SK-N-SH (cell line): Measurements from ENCODE around the gene ING1. TPM values are rescaled to one million over a fixed set of nuclear protein-coding genes. Genes with fewer than 3 reads are reported as not detected.

Experiments used
- CTCF ChIA-PET: fragments of 300-600, 350-600 bp; formaldehyde crosslinking; extraction: SDS; loops from one replicate; lab custom pipeline; 2021; lab: Yijun Ruan, JAX
- POLR2A ChIA-PET: fragments of 350-600 bp; sonication (Branson Sonifier 250); formaldehyde crosslinking; extraction: SDS; loops from one replicate; lab custom pipeline; 2020; ENCODE audit warnings: antibody characterized with exemption, inconsistent platforms; lab: Yijun Ruan, JAX
- DNase-seq: peaks from one replicate; pipeline ENCODE4 v3.0.0; 2012
- H2AFZ ChIP-seq: fragments of 200-600 bp; sonication (generic); 2 replicates; pipeline ENCODE4 v1.8.1; 2016; ENCODE audit warnings: antibody characterized with exemption, mild to moderate bottlenecking, low read depth
- H3F3A ChIP-seq: fragments of 200-600 bp; sonication (generic); replicated peaks from 2 replicates; pipeline ENCODE3; 2016; ENCODE audit warnings: antibody characterized with exemption, mild to moderate bottlenecking; ENCODE audit not compliant: insufficient read depth
- H3K27ac ChIP-seq, 2 experiments: fragments of 200-500 bp in 1 of 2; fragments of 200-600 bp in 1 of 2; sonication (Bioruptor generic) in 1 of 2; sonication (generic), shearing (Covaris generic) in 1 of 2; 2 replicates each; pipeline versions ENCODE4 v1.5.1 to v1.6.1; 2014 to 2016; ENCODE audit warnings: low read depth in 2 of 2, inconsistent platforms in 1 of 2, low read length in 1 of 2, mild to moderate bottlenecking in 1 of 2, mixed read lengths in 1 of 2
- H3K27me3 ChIP-seq: fragments of 200-600 bp; sonication (generic), shearing (Covaris generic); 2 replicates; pipeline ENCODE4 v1.6.1; 2016; ENCODE audit warnings: mixed run types; ENCODE audit not compliant: insufficient read depth
- H3K36me3 ChIP-seq, 2 experiments: fragments of 200-500 bp in 1 of 2; fragments of 200-600 bp in 1 of 2; sonication (Bioruptor generic) in 1 of 2; sonication (generic) in 1 of 2; replicated peaks in 1 of 2; 2 replicates each; pipeline versions ENCODE3 to v1.5.1; 2014 to 2016; ENCODE audit warnings: low read length in 1 of 2, mild to moderate bottlenecking in 1 of 2; ENCODE audit not compliant: insufficient read depth in 2 of 2, control insufficient read depth in 1 of 2
- H3K4me1 ChIP-seq, 2 experiments: fragments of 200-500 bp in 1 of 2; fragments of 200-600 bp in 1 of 2; sonication (Bioruptor generic) in 1 of 2; sonication (generic), shearing (Covaris generic) in 1 of 2; 2 replicates each; pipeline versions ENCODE4 v1.5.1 to v1.6.1; 2014 to 2016; ENCODE audit warnings: low read depth in 1 of 2, low read length in 1 of 2, mixed run types in 1 of 2; ENCODE audit not compliant: insufficient read depth in 2 of 2, control insufficient read depth in 1 of 2
- H3K4me2 ChIP-seq: fragments of 200-600 bp; sonication (generic), shearing (Covaris generic); 2 replicates; pipeline ENCODE4 v1.6.1; 2017; ENCODE audit warnings: mixed run types
- H3K4me3 ChIP-seq, 2 experiments: fragments of 200-500 bp in 1 of 2; fragments of 200-600 bp in 1 of 2; sonication (Bioruptor generic) in 1 of 2; sonication (generic), shearing (Covaris generic) in 1 of 2; 2 replicates each; pipeline versions ENCODE4 v1.5.1 to v1.8.1; 2014 to 2016; ENCODE audit warnings: low read depth in 2 of 2, inconsistent platforms in 1 of 2, low read length in 1 of 2, mild to moderate bottlenecking in 1 of 2, mixed read lengths in 1 of 2, moderate library complexity in 1 of 2
- H3K79me2 ChIP-seq: fragments of 200-600 bp; sonication (generic); 2 replicates; pipeline ENCODE4 v1.8.1; 2017; ENCODE audit warnings: mild to moderate bottlenecking; ENCODE audit not compliant: insufficient read depth
- H3K9ac ChIP-seq: fragments of 200-600 bp; sonication (generic); 2 replicates; pipeline ENCODE4 v1.6.1; 2017; ENCODE audit warnings: mixed run types
- H3K9me2 ChIP-seq: fragments of 200-600 bp; sonication (generic); 2 replicates; pipeline ENCODE4 v1.6.1; 2017; ENCODE audit warnings: mixed run types
- H3K9me3 ChIP-seq: fragments of 200-600 bp; sonication (generic); 2 replicates; pipeline ENCODE4 v1.6.1; 2017; ENCODE audit warnings: mixed run types, mild to moderate bottlenecking, moderate library complexity
- H4K20me1 ChIP-seq: fragments of 200-600 bp; sonication (generic); 2 replicates; pipeline ENCODE4 v1.6.1; 2017; ENCODE audit warnings: mild to moderate bottlenecking, mixed run types; ENCODE audit not compliant: insufficient read depth
- CTCF ChIP-seq: fragments of 200-600 bp; sonication (generic); IDR thresholded peaks from 2 replicates; pipeline ENCODE4 v1.6.1; 2017; ENCODE audit warnings: antibody characterized with exemption, mild to moderate bottlenecking, moderate library complexity
- FOSL2 ChIP-seq: IDR thresholded peaks from 2 replicates; pipeline ENCODE4 v1.4.0; 2012; ENCODE audit warnings: low read depth, mild to moderate bottlenecking, moderate library complexity, borderline replicate concordance
- GATA2 ChIP-seq: sonication (generic); formaldehyde crosslinking; IDR thresholded peaks from 2 replicates; pipeline ENCODE4 v1.5.0; 2020; ENCODE audit warnings: mild to moderate bottlenecking, missing genetic modification reagents
- MAX ChIP-seq: IDR thresholded peaks from 2 replicates; pipeline ENCODE4 v1.4.0; 2012; ENCODE audit warnings: low read depth
- MEF2A ChIP-seq: IDR thresholded peaks from 2 replicates; pipeline ENCODE4 v1.4.0; 2012; ENCODE audit warnings: low read depth, borderline replicate concordance
- MXI1 ChIP-seq: IDR thresholded peaks from 2 replicates; pipeline ENCODE4 v1.6.1; 2012; ENCODE audit warnings: mild to moderate bottlenecking, low read depth, low read length, improper control_type of control experiment
- NFIC ChIP-seq: IDR thresholded peaks from 2 replicates; pipeline ENCODE4 v1.4.0; 2012; ENCODE audit warnings: borderline replicate concordance
- NRF1 ChIP-seq: IDR thresholded peaks from 2 replicates; pipeline ENCODE4 v1.6.1; 2012; ENCODE audit warnings: low read depth, mild to moderate bottlenecking, low read length
- RCOR1 ChIP-seq: fragments of 150-350 bp; IDR thresholded peaks from 2 replicates; pipeline ENCODE4 v1.6.1; 2017; ENCODE audit warnings: antibody characterized with exemption, low read length
- REST ChIP-seq: IDR thresholded peaks from 2 replicates; pipeline ENCODE4 v1.6.1; 2012; ENCODE audit warnings: mild to moderate bottlenecking, low read depth, low read length, moderate library complexity
- RFX5 ChIP-seq: IDR thresholded peaks from 2 replicates; pipeline ENCODE4 v1.6.1; 2012; ENCODE audit warnings: mild to moderate bottlenecking, improper control_type of control experiment, low read length
- RXRA ChIP-seq: IDR thresholded peaks from 2 replicates; pipeline ENCODE4 v1.4.0; 2012; ENCODE audit warnings: low read depth, mild to moderate bottlenecking, borderline replicate concordance
- SIN3A ChIP-seq: IDR thresholded peaks from 2 replicates; pipeline ENCODE4 v1.6.1; 2012; ENCODE audit warnings: low read depth, mild to moderate bottlenecking, low read length, moderate library complexity, borderline replicate concordance
- SMC3 ChIP-seq: IDR thresholded peaks from 2 replicates; pipeline ENCODE4 v1.6.1; 2012; ENCODE audit warnings: low read depth, low read length, improper control_type of control experiment
- TCF12 ChIP-seq: IDR thresholded peaks from 2 replicates; pipeline ENCODE4 v1.4.0; 2012
- USF1 ChIP-seq: IDR thresholded peaks from 2 replicates; pipeline ENCODE4 v1.4.0; 2012; ENCODE audit warnings: low read depth, borderline replicate concordance
- YY1 ChIP-seq: IDR thresholded peaks from 2 replicates; pipeline ENCODE4 v1.4.0; 2012; ENCODE audit warnings: low read depth, mild to moderate bottlenecking
- WGBS: methylation state at CpG from one replicate; pipeline ENCODE4 v1.1.6; 2017; ENCODE audit warnings: low lambda C conversion rate; 5-methylcytosine and 5-hydroxymethylcytosine counted together
- polyA plus RNA-seq, 3 experiments: library from polyadenylated mRNA; depleted of rRNA; stranded (reverse); fragments of >200 nt; gene quantifications; 2 replicates each; pipeline ENCODE4 v1.2.3, GENCODE V29; 2012

The ING1 gene
- polyA plus RNA-seq, 1 of the 3 experiments (the other 2 are of a cell fraction): 25.4 TPM

- TF ChIP-seq CTCF (no peak), NRF1 (no peak), GATA2 (CRISPR knock-in tag) (no peak), RFX5 (no peak)
- TF ChIP-seq, all 33 proteins: peak for 0
These were observed 16.7 kb upstream of the ING1 start (continued) for GRCh38 chr13:110696776-110697175.

- Histone ChIP-seq H3K4me1 (peaks cover 0 to 4% of the 10 kb centered on the region in 2 experiments; a peak in 1 of 4 replicates), H3K79me2 (peaks cover 40% of the 10 kb centered on the region), H3K4me2 (no peak overlapping the region), H3K4me3 (no peak overlapping the region), H3K9me3 (no peaks in the 10 kb centered on the region), H3K27me3 (no peaks in the 10 kb centered on the region), H3K9me2 (no peaks in the 10 kb centered on the region), H3K27ac (no peak overlapping the region), H3K36me3 (peaks cover 40 to 42% of the 10 kb centered on the region in 2 experiments), H2AFZ (no peak overlapping the region), H3F3A (no peaks in the 10 kb centered on the region), H4K20me1 (no peaks in the 10 kb centered on the region), H3K9ac (no peak overlapping the region)
- ChIA-PET CTCF (no interaction called here), POLR2A (no interaction called here)
- TF ChIP-seq SIN3A (no peak), TCF12 (no peak)
- WGBS: 94% methylated on average over 4 of the region's 4 CpGs
- no peak for DNase-seq
These were observed 15.7 kb upstream of the ING1 start for GRCh38 chr13:110697842-110698241.

- no peaks in the 10 kb centered on the region for H3F3A ChIP-seq
- H3K4me2 ChIP-seq: no peak overlapping the region
- H4K20me1 ChIP-seq: no peaks in the 10 kb centered on the region
- whole genome bisulfite sequencing: 93% methylated on average over 3 of the region's 4 CpGs
- DNase-seq: no peak
- H3K9me3 ChIP-seq: no peaks in the 10 kb centered on the region
- peaks cover 49% of the 10 kb centered on the region for H3K79me2 ChIP-seq
- POLR2A ChIA-PET: no interaction called here
- peaks cover 44 to 46% of the 10 kb centered on the region in 2 experiments for H3K36me3 ChIP-seq
- H2AFZ ChIP-seq: no peak overlapping the region
- no peaks in the 10 kb centered on the region for H3K27me3 ChIP-seq
- H3K4me3 ChIP-seq: no peak overlapping the region
- CTCF ChIA-PET: no interaction called here
- no peak overlapping the region for H3K9ac ChIP-seq
- no peaks in the 10 kb centered on the region for H3K9me2 ChIP-seq
- no peak overlapping the region for H3K27ac ChIP-seq
- H3K4me1 ChIP-seq: peaks cover 4 to 11% of the 10 kb centered on the region in 2 experiments; a peak in 2 of 4 replicates
- TF ChIP-seq YY1: no peak
- no peak for TF ChIP-seq RXRA
- no peak for TF ChIP-seq RCOR1
- TF ChIP-seq MAX: no peak
- no peak for TF ChIP-seq RFX5
- TF ChIP-seq SMC3: no peak
- no peak for TF ChIP-seq MEF2A
- no peak for TF ChIP-seq REST
- TF ChIP-seq CTCF: no peak
- no peak for TF ChIP-seq FOSL2
- no peak for TF ChIP-seq NFIC
- TF ChIP-seq USF1: no peak
- no peak for TF ChIP-seq MXI1
These were observed 14.8 kb upstream of the ING1 start for GRCh38 chr13:110698689-110699088.
